Measurements from ENCODE around the gene AOPEP.

Gene AOPEP

GRCh38 chr9:94796687-94797086, 70.2 kb downstream of the AOPEP start:
- no peak for DNase-seq

- DNase-seq, result no peak
These were observed 71.7 kb downstream of the AOPEP start for GRCh38 chr9:94798201-94798600.

- no peak for DNase-seq
These were observed 72.2 kb downstream of the AOPEP start for GRCh38 chr9:94798708-94799107.

GRCh38 chr9:94799578-94800264, 73.2 kb downstream of the AOPEP start:
- DNase-seq, result no peak

GRCh38 chr9:94800424-94801117, 74.1 kb downstream of the AOPEP start:
- DNase-seq, result no peak

GRCh38 chr9:94801234-94801633, 74.7 kb downstream of the AOPEP start:
- DNase-seq, result no peak

DNA sequence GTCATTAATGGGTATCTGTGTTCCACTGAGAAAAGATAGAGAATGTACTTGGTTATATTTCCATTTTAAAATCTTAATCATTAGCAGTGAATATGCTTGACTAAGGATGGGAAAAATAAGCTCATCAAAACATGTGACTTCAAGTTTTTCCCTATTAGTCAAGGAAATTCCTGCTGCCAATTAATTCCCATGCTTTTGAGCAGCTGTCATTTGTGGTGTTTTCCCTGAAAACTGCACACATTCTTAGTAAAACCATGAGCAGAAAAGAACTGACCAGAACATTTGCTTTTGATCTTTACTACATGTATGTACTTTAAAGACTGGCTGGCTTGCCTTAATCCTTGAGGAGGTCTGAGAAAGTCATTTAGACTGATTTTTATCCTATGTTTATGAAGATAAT, 75.2 kb downstream of the AOPEP start:
- no peak for DNase-seq

DNA sequence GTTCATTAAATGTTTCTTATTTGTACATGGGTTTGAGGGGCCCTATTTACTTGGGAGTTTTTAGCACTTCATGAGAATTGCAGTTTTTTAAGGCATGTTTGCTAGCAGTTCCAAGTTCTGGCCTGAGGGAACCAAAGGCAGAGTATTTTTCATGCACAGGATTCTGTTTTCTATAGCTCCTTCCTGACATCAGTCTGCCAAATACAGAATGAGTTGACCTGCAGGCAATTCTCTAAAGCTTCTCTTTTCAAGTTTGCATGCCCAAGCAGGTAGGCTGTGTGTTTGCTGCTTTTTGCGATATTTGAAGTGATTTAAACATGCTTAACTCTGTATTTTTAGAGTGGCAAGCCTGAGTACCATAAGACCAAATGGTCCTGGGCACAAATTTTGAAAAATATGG, 75.8 kb downstream of the AOPEP start:
- DNase-seq, result no peak

DNA sequence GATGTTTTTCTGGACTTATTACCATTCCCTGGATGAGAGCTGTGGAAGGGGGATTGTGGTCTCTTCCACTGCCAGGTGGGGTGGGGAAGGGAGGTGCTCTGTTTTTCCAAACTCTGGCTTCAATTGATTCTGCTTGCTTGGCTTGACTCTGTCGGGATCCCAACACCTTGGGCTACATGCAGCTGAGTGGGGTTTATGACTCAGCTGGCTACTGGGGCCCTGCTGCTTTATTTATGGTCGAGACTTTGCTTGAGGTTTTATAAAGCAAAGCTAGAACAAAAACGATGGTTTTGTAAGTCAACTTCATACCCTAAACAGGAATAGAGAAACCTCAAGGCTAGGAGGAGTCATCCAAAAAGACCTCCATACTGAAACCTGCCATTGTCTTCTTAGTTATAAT, 76.3 kb downstream of the AOPEP start:
- DNase-seq, result no peak

GRCh38 chr9:94804316-94804715, 77.8 kb downstream of the AOPEP start:
- DNase-seq, result no peak

GRCh38 chr9:94805051-94805489, 78.6 kb downstream of the AOPEP start:
- no peak for DNase-seq

DNA sequence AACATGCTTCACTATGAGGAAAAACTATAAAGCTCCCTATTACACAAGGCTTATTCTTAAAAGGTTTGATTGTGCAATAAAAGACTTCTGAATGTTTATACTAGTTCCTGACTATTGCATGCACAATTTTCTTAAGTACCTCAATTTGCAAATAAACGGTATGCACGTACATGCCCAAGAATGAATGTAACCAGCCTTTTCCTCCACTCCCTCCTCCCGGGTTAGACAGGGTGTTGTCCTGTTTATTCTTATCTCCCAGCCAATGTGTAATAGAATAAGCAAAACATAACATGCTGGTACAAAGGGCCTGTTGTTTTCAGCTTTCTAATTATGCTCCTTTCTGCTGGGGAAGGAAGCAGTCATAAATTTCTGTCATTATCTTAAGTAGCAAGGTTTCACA, 79.1 kb downstream of the AOPEP start:
- DNase-seq, result no peak

DNA sequence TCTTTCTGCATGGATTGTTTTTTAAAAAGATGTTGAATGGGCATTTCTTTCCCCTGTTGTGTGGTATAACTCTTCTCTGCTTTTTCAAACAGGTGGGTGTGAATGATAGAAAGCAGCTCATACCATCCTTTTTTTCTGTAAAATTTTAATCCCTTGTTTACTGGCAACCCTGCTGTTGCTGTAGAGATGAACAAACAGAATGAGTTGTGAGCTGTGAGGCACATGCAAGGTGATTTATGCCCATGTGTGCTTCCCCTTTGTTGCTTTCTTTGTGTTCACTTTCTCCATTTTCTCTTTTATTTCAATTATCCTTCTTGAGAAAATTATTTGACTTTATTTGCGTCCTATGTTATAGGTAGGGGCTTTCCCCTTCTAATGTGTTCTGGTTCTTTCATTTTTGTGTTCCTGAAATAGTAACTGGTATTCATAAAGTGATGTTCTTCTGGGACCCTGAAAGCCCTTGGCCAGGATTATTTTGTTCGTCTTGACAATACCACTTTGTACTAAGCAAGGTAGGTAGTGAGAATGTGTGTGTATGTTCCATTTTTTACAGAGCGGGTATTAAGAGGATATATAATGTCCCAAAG, 79.9 kb downstream of the AOPEP start:
- no peak for DNase-seq

GRCh38 chr9:94807556-94807955, 81.1 kb downstream of the AOPEP start:
- DNase-seq, result no peak

- no peak for DNase-seq
These were observed 82.6 kb downstream of the AOPEP start for GRCh38 chr9:94808926-94809700.

GRCh38 chr9:94809778-94810177, 83.3 kb downstream of the AOPEP start:
- DNase-seq, result no peak

DNA sequence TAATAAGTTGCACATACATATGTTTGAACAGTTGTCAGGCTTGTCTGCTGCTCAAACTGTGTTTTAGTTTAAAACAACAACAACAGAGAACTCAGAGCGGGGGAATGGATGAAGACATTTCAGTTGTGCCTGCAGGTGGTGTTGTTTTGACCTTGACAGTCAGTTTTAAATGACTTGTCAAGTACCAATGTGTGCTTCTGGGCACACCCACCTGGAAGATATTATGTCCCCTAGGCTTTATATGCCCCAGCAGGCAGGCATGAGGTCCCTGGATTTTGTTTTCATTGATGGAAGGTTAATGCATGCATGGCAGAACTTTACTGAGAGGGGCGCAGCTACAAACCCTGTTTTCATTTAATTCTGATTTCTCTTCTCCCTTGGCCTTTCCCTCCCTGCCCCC, 84.6 kb downstream of the AOPEP start:
- DNase-seq, result no peak

DNA sequence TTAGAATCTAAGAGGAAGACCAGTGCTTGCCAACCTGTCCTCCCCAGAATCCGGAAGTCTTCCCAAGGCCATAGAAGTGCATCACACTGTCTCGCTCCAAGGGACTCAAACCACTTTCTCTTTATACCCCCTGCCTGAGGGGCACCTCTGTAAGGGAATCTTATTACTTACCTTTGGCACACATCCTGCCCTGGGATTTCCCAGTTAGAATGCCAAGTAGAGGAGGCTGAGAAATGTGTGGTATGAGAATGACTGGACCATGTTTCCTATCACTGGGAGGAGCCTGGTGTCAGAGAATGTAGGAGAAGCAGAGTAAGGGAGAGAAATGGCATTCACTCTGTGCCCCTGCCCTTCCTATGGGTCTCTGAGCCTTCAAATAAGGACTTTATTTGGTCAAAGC, 85.8 kb downstream of the AOPEP start:
- no peak for DNase-seq

DNA sequence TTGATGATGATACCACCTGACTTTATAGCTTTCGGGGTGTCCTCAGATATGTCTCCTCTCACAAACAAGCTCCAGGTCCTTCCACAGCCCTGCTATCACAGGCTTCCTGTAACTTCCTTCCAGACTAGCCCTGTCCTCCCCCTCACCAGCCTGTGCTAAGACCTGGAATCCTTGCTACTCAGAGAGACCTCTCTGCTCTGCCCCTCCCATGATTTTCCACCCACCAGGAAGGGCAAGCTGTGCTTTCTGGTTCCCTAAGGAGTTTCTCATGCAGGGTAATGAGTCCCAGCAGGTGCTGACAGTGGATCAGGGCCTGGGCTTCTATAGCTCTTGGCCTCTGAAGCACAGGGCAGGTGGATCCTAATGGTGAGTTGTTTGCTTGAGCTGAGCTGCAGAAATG, 86.9 kb downstream of the AOPEP start:
- DNase-seq, result no peak

DNA sequence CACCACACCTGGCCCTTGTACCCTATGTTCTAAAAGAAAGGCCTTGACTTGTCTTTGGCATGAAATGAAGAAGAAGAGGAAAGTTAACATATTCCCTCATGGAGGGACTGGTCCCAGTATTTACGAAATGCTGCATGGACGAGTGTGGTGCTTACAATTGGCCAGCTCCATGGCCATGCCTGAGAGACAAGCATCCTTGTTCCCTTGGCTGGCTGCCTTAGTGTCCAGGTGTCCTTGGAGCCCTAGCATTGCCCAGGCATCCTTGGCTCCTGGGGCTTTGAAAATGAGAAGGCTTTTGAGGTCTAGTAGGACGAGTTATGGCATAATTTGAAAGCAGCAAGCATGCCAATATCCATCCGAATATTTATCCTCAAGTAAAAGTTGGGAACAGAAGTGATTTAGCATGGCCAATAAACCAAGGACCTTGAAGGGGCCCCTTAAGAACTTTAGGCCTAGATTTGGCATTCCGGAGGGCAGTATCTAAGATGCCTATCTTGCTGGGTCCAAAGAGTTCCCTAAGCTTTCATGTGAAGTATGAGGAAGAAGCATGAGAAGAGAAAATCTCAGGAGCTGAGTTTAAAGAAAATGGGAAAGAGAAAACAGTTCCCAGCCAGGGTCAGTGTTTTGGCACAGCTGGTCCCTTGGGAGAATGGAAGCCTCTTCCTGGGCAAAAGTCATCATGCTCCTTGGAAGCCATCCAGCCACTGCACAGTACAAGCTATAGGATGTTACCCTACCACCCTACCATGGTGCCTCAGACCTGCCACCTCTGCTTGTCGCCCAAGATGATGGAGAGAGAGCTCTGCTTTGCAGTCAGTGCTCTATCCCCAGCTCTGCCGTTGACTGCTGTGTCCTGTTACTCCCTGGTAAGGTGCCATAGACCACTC, 91.0 kb downstream of the AOPEP start:
- no peak for DNase-seq

- DNase-seq, result no peak
These were observed 91.7 kb downstream of the AOPEP start for GRCh38 chr9:94818178-94818541.

DNA sequence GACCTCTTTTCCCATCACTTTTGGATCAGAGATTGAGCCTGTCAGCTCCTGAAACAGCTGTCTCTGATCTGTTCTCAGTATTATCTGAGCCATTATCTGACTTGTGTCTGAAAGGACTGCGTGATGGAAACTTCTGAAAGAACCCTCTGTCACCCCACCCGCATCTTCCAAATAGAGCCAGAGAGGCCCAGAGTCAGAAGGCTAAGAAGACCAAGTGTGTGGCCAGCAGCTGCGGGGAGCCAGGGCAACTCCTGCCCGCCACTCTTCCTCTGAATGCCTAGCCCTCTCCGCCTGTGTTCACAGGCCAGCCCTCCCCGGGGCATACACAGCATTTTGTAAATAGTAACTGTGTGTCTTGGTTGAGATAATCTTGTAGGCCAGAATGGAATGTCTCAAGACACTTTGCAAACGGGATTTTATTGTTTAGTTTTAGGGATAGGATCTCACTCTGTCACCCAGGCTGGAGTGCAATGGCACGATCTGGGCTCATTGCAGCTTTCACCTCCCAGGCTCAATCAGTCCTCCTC, 92.7 kb downstream of the AOPEP start:
- no peak for DNase-seq
